Colonic mucosa (tissue), 4 donors: ENCODE data around the gene BLTP3A. TPM values are rescaled to one million over a fixed set of nuclear protein-coding genes. Genes with fewer than 3 reads are reported as not detected.
"Not testable (repeated sequence)": the region's sequence is repeated elsewhere in the genome, so short reads cannot be mapped to it uniquely, and the experiment has no call there.

Experiments
- DNase-seq: peaks from one replicate; pipeline ENCODE4 v3.0.0-alpha.2; 2020
- H3K27ac ChIP-seq: fragments of 200-600 bp; one replicate; pipeline ENCODE4 v1.8.0; 2021
- H3K27me3 ChIP-seq: fragments of 200-600 bp; one replicate; pipeline ENCODE4 v1.8.0; 2021
- H3K36me3 ChIP-seq: fragments of 200-600 bp; one replicate; pipeline ENCODE4 v1.8.0; 2021
- H3K4me1 ChIP-seq: fragments of 200-600 bp; one replicate; pipeline ENCODE4 v1.8.0; 2021; ENCODE audit warnings: mild to moderate bottlenecking
- H3K4me3 ChIP-seq: fragments of 200-600 bp; one replicate; pipeline ENCODE4 v1.8.0; 2021
- H3K9ac ChIP-seq, 2 donors: one replicate each; pipeline ENCODE4 v1.7.0; 2013; ENCODE audit warnings: control low read depth in 2 of 2, low read depth in 2 of 2, low read length in 2 of 2
- H3K9me3 ChIP-seq: fragments of 200-600 bp; one replicate; pipeline ENCODE4 v1.8.0; 2021
- CTCF ChIP-seq: fragments of 200-600 bp; IDR thresholded peaks from one replicate; pipeline ENCODE4 v1.8.0; 2022; ENCODE audit warnings: antibody characterized with exemption, mild to moderate bottlenecking
- intact Hi-C: fragments of 100-400 bp; cut with DNase I; formaldehyde crosslinking; loops from one replicate; pipeline ENCODE4 v1.14.1; 2022
- total RNA-seq, 2 donors: library from RNA; stranded (reverse); fragmentation: NEBNext Ultra II Directional in 1 of 2; extraction: Animal tissue kit (Norgen Biotek cat#: 25700) in 1 of 2; gene quantifications; one replicate each; pipeline ENCODE4 v1.2.1, GENCODE V29; 2021
- donor health status: healthy.
- donor health status: DM: no; HTN: no; CAD: no.
- donor health status: DM: no; HTN: no; CAD: no.

Gene BLTP3A
- total RNA-seq, 2 donors from 2014 or later = 7.6 to 11.1 TPM

- Histone ChIP-seq H3K27ac (no peak overlapping the region), H3K9me3 (no peaks in the 10 kb centered on the region), H3K27me3 (no peaks in the 10 kb centered on the region), H3K4me1 (no peaks in the 10 kb centered on the region), H3K9ac (no peak overlapping the region), H3K4me3 (no peak overlapping the region), H3K36me3 (no peaks in the 10 kb centered on the region)
- TF ChIP-seq CTCF = no peak
- DNase-seq = no peak
- intact Hi-C loops = no loop called here
These were observed 6.2 kb downstream of the BLTP3A start for GRCh38 chr6:34798057-34798456.

DNA sequence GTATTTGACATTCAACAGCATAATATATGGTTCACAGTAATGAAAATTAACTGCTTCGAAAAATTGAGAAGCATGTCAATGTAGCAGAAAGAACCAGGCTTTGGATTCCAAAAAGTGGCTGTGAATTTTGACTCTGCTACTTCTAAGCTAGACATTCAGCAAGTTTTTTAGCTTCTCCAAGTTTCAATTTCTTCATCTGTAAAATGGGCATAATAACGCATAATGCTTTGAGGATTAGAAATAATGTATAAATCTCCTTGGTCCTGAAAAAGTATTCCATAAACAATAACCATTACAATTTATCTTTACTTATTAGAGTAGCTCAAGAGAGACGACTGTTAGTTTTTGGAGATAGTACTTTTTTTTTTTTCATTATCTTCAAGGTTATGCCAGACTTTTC lies 7.7 kb downstream of the BLTP3A start:
- no peaks in the 10 kb centered on the region for H3K4me1 ChIP-seq
- H3K27ac ChIP-seq = no peak overlapping the region
- TF ChIP-seq CTCF = no peak
- no peaks in the 10 kb centered on the region for H3K27me3 ChIP-seq
- no peaks in the 10 kb centered on the region for H3K36me3 ChIP-seq
- DNase-seq = no peak
- H3K9ac ChIP-seq = no peak overlapping the region
- intact Hi-C loops = no loop called here
- no peaks in the 10 kb centered on the region for H3K9me3 ChIP-seq
- no peak overlapping the region for H3K4me3 ChIP-seq

DNA sequence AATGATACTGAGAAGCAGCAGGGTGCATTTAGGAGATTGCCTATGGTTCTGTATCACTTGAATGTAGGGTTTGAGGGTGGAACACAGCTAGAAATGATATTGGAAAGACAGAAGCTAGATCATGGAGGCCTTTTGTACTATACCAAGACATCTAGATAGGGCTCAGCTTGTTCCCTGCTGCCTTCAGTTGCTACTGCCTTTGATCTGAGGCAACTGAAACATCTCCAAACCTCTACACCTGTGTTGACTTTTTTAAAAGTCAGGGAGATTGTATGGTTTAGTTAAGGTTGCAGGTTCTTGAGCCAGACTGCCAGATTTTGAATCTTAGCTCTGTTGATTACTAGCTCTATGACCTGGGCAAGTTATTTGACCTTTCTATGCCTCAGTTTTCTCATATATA lies 12.7 kb downstream of the BLTP3A start:
- TF ChIP-seq CTCF = no peak
- Histone ChIP-seq H3K27ac (no peak overlapping the region), H3K4me3 (no peak overlapping the region), H3K9me3 (no peaks in the 10 kb centered on the region), H3K27me3 (no peaks in the 10 kb centered on the region), H3K4me1 (no peaks in the 10 kb centered on the region), H3K36me3 (no peaks in the 10 kb centered on the region), H3K9ac (no peak overlapping the region)
- no peak for DNase-seq
- intact Hi-C loops = no loop called here

DNA sequence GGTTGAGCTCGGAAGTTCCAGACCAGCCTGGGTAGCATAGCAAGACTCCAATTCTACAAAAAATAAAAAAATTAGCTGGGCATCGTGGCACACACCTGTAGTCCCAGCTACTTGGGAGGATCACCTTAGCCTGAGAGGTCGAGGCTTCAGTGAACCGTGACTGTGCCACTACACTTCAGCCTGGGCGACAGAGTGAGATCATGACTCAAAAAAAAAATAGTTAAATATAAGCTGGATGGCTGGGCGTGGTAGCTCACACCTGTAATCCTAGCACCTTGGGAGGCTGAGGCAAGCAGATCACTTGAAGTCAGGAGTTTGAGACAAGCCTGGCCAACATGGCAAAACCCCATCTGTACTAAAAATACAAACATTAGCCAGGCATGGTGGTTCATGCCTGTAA lies 13.2 kb downstream of the BLTP3A start:
- H3K9me3 ChIP-seq, H3K27ac ChIP-seq, H3K4me1 ChIP-seq, H3K4me3 ChIP-seq, H3K27me3 ChIP-seq, H3K36me3 ChIP-seq, intact Hi-C loops, DNase-seq, H3K9ac ChIP-seq: not testable (repeated sequence)

- Histone ChIP-seq H3K4me3 (no peak overlapping the region), H3K9me3 (no peaks in the 10 kb centered on the region), H3K4me1 (no peaks in the 10 kb centered on the region), H3K27me3 (no peaks in the 10 kb centered on the region), H3K9ac (no peak overlapping the region), H3K27ac (no peak overlapping the region), H3K36me3 (no peaks in the 10 kb centered on the region)
- TF ChIP-seq CTCF = no peak
- DNase-seq = no peak
- intact Hi-C loops = no loop called here
These were observed 15.0 kb downstream of the BLTP3A start for GRCh38 chr6:34806738-34807453.

DNA sequence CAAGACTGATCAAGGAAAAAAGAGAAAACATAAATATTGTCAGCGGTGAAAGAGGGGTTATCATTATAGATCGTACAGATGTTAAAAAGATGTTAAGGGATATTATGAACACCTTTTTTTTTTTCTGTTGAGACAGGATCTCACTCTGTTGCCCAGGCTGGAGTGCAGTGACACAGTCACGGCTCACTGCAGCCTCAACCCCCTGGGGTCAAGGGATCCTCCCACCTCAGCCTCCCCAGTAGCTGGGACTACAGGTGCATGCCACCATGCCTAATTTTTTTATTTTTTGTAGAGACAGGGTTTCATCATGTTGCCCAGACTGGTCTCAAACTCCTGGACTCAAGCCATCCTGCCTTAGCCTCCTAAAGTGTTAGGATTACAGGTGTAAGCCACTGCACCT lies 16.6 kb downstream of the BLTP3A start:
- H3K4me1 ChIP-seq, H3K9me3 ChIP-seq, H3K4me3 ChIP-seq, intact Hi-C loops, DNase-seq, H3K27ac ChIP-seq, H3K36me3 ChIP-seq, H3K9ac ChIP-seq, H3K27me3 ChIP-seq: not testable (repeated sequence)

- H3K4me1 ChIP-seq, H3K27me3 ChIP-seq, H3K9ac ChIP-seq, H3K36me3 ChIP-seq, H3K27ac ChIP-seq, DNase-seq, intact Hi-C loops, H3K9me3 ChIP-seq, H3K4me3 ChIP-seq: not testable (repeated sequence)
These were observed 17.5 kb downstream of the BLTP3A start for GRCh38 chr6:34809419-34809818.
